Measurements from ENCODE around the gene IL1F10. TPM values are rescaled to one million over a fixed set of nuclear protein-coding genes. Genes with fewer than 3 reads are reported as not detected.

IL1F10 gene
- polyA plus RNA-seq (2013, experiment 1 of 2; ENCODE audit: insufficient read length) = not detected
- not detected for polyA plus RNA-seq (2013, experiment 2 of 2; ENCODE audit: insufficient read length)

- DNase-seq = no peak
Measured at GRCh38 chr2:113067681-113068080, at the start of gene IL1F10. TSS of gene IL1F10 (plus strand) at chr2:113067970. CDS start at chr2:113072739, 4,769 bp downstream.

- no peak for DNase-seq
Measured at GRCh38 chr2:113018509-113018908, 49.3 kb upstream of the IL1F10 start.

- no peak for DNase-seq
Measured at GRCh38 chr2:113021312-113021711, 46.5 kb upstream of the IL1F10 start.

DNA sequence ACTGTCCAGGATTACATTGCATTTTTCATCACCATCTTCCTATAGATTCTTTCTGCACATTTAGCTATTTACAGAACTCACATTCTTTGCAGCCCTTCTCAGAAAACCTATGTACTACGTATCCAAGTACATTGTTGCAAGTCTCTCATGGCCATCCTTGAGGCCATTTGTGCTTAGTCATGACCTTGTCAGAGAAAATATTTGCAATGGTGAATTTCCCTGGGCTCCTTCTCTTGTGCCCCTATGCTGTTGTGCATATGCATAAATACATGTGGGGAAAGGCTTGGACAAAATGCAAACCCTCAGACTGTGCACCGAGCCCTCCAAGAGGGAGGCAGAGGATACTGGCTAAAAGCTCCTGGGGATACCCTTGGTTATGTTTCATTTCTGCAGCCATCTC, 43.0 kb upstream of the IL1F10 start:
- DNase-seq = no peak

DNA sequence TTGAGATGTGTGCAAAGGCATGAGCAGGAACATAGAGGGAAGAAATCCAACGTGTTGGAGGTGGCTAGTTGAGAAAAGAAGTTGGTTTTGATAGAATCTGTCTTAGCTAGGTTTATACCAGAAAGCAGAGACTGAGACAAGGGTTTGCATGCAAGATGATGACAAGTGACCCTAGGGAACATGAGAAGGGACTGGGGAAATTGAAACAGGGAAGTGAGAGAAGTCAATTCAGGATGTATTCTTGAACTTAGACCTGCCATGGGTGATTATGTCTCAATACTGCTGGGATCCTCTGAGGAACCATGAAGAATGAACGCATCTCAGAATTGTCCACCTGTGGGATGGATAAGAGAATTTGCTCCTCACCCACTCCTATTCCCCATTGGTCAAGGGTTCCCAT, 42.0 kb upstream of the IL1F10 start:
- DNase-seq = no peak

DNA sequence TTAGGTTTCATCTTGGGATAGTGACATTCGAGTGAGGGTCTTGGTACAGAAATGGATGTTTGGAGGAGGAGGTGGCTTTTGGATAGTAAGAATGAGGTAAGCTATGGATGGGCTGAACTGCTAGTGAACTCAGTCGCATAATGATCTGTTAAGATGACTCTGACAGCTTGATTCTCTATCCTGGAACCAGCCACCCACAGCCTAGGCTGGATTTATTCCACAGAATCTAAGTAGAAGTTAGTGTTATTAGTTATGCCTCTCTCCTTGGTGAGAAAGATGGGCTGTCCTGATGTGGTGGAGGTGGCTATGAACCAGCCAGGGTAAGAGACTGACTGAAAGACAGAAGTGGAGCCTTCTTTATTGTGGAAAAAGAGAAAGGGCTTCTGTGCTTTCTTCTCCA, 40.1 kb upstream of the IL1F10 start:
- DNase-seq = no peak

GRCh38 chr2:113028112-113028511, 39.7 kb upstream of the IL1F10 start:
- no peak for DNase-seq

GRCh38 chr2:113032737-113033136, 35.0 kb upstream of the IL1F10 start:
- no peak for DNase-seq

DNA sequence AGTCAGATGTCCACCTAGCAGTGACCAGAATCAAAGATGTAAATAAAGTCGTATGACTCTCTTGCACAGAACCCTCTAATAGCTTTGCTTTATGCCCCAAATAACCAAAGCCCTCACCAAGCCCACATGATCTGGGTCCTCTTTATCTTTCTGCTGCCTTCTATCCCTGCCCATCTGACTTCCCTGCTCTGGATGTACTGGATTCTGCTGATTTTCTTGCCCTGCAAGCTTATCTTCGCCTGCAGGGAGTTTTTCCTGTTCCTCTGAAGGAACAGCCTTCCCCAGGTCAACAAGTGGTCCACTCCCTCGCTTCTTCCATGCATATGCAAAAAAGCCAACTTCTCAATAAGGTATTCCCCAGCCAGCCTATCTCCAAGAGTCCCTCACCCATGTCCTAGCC, 33.8 kb upstream of the IL1F10 start:
- DNase-seq = no peak

DNA sequence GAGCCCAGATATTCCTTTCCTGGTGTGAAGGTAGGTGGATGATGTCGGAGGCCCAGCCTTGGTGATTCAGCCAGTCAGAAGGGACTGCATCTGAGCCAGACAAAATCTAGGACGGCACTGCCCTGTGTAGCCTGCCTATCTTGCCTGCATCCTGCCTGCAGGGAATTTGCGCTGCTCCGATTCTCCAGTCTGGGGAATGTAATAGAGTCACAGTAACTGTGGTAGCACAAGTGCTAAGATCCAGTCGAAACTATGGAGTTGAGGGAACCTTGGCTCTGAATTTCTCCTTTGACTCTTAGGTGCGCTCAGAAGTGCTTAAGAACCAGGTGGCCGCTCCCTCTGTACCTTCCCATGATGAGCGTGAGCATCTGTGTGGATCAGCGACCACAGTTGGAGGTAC, 31.0 kb upstream of the IL1F10 start:
- no peak for DNase-seq

- DNase-seq = no peak
Measured at GRCh38 chr2:113038291-113038690, 29.5 kb upstream of the IL1F10 start.

DNA sequence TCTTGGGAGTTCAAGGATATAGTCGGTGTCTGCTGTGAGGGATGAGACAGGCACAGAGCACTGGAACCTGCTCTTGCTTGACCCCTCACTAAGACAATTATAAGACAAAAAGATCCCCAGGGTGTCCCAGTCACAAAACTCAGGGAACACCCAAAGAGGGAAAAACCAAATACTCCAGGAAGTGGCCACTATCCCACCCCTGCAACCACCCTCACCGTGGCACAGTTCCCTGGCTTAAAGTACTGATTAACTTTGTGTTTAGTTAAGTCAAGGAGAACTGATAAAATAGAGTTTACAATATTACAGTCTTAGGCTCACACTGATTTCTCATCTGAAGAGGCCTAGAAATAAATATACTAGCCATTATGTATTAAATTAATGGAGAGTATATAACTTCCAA, 28.6 kb upstream of the IL1F10 start:
- no peak for DNase-seq

DNA sequence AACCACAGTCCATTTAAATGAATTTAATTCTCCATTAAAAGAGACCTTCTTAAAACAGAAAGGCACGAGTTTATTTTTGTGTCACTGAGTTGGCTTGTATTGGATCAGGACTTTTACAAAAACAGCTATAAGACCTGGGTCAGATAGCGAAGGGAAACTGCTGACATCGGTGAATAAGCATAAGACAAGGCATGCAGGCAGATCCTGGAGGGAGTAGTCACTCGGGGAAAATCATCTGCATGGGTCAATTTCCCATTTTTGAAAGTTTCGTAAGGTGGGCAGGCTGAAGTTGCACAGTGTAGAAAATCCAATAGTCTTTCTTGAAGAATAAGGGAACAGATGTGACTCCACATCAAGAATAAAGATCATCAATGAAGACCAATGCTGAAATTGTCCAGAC, 28.1 kb upstream of the IL1F10 start:
- DNase-seq = no peak

- no peak for DNase-seq
Measured at GRCh38 chr2:113041871-113042270, 25.9 kb upstream of the IL1F10 start.

- DNase-seq = no peak
Measured at GRCh38 chr2:113046465-113046864, 21.3 kb upstream of the IL1F10 start.

GRCh38 chr2:113050921-113051895, 16.6 kb upstream of the IL1F10 start:
- DNase-seq = no peak

GRCh38 chr2:113052396-113052917, 15.3 kb upstream of the IL1F10 start, which contains the start of gene IL36B:
TSS of gene IL36B (minus strand) at chr2:113052867.
- DNase-seq = no peak

DNA sequence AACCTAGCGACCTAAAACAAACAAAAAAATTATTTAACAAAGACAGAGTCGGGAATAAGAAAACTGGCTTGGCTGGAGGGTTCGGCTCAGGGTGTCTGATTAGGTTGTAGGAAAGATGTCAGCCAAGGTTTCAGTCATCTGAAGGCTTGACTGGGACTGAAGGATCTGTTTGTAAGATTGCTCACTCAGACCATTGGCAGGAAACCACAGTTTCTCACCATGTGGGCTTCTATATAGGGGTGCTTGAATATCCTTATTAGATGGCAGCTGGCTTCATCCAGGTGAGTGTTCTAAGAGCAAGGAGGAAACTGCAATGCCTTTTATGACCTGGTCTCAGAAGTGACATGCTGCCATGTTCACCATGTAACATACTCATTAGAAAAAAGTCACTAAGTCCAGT, 14.1 kb upstream of the IL1F10 start:
- DNase-seq = no peak

GRCh38 chr2:113054066-113054465, 13.7 kb upstream of the IL1F10 start:
- DNase-seq = no peak

DNA sequence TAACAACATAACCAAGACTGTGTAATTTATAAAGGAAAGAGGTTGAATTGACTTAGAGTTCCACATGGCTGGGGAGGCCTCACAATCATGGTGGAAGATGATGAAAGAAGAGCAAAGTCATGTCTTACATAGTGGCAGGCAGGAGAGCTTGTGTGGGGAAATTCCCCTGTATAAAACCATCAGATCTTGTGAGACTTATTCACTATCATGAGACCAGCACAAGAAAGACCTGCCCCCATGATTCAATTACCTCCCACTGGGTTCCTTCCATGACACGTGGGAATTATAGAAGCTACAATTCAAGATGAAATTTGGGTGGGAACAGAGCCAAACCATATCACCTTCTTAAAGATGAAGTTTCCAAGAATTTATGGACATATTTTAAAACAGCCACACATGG, 11.2 kb upstream of the IL1F10 start:
- no peak for DNase-seq

DNA sequence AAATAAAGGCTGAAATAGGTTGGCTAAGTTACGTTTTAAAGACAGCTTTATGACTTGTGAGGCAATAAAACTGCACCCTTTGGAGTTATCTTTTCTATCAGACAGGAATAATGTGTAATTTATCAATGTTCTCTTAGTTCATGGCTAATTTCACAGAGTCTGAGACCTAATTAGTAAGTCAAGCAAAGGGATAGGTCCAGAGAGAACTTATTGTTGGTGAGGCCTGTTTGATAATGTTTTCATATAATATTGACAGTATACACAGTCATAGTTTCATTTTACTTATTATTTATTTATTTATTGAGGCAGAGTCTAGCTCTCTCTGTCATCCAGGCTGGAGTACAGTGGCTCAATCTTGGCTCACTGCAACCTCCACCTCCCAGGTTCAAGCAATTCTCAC, 10.7 kb upstream of the IL1F10 start:
- DNase-seq = no peak

- DNase-seq = no peak
Measured at GRCh38 chr2:113058411-113058994, 9.3 kb upstream of the IL1F10 start.

Measured in fibroblast of skin of back (primary cell).